ENCODE measurements around the gene DOCK9. TPM values are rescaled to one million over a fixed set of nuclear protein-coding genes. Genes with fewer than 3 reads are reported as not detected.

Gene DOCK9
- total RNA-seq, 4 donors from 2014 or later: 31.4 to 46.7 (median 45.6) TPM

GRCh38 chr13:98828614-98829013 lies 149.2 kb downstream of the DOCK9 start:
- TF ChIP-seq POLR2A (IDR thresholded peaks at IDR 0.05) (no peak), CTCF (IDR thresholded peaks at IDR 0.05 in 4 of 5, conservative IDR thresholded peaks at IDR 0.05 in 1 of 5) (no peak)
- in situ Hi-C loops (cut with MboI; ENCODE audit: low sequenced_read_pairs in 4 of 4): no loop called here
- Histone ChIP-seq H3K27me3 (no peaks in the 10 kb centered on the region), H3K4me1 (peaks cover 0 to 6% of the 10 kb centered on the region in 2 donors), H3K9me3 (no peaks in the 10 kb centered on the region), H3K27ac (no peak overlapping the region), H3K4me3 (no peak overlapping the region), H3K36me3 (peaks cover 0 to 31% of the 10 kb centered on the region in 2 donors)
- intact Hi-C loops (cut with DNase I; ENCODE audit: low total_unique reads): no loop called here
- DNase-seq (no peak), ATAC-seq (no peak)

- in situ Hi-C loops (cut with MboI; ENCODE audit: low sequenced_read_pairs in 4 of 4) (no loop called here), intact Hi-C loops (cut with DNase I; ENCODE audit: low total_unique reads) (no loop called here)
- Histone ChIP-seq H3K4me1 (peaks cover 0 to 7% of the 10 kb centered on the region in 2 donors), H3K27me3 (no peaks in the 10 kb centered on the region), H3K27ac (no peak overlapping the region), H3K36me3 (peaks cover 0 to 35% of the 10 kb centered on the region in 2 donors), H3K4me3 (no peak overlapping the region), H3K9me3 (no peaks in the 10 kb centered on the region)
- TF ChIP-seq POLR2A (IDR thresholded peaks at IDR 0.05) (no peak), CTCF (IDR thresholded peaks at IDR 0.05 in 4 of 5, conservative IDR thresholded peaks at IDR 0.05 in 1 of 5) (no peak)
- no peak for DNase-seq
- no peak for ATAC-seq
These were observed 150.4 kb downstream of the DOCK9 start for GRCh38 chr13:98827449-98827848.

GRCh38 chr13:98826146-98826545 lies 151.7 kb downstream of the DOCK9 start:
- intact Hi-C loops (cut with DNase I; ENCODE audit: low total_unique reads) (no loop called here), in situ Hi-C loops (cut with MboI; ENCODE audit: low sequenced_read_pairs in 4 of 4) (no loop called here)
- DNase-seq (no peak), ATAC-seq (no peak)
- Histone ChIP-seq H3K4me1 (peaks cover 0 to 17% of the 10 kb centered on the region in 2 donors), H3K36me3 (peaks cover 0 to 35% of the 10 kb centered on the region in 2 donors), H3K4me3 (no peak overlapping the region), H3K9me3 (no peaks in the 10 kb centered on the region), H3K27ac (no peak overlapping the region), H3K27me3 (no peaks in the 10 kb centered on the region)
- TF ChIP-seq CTCF (IDR thresholded peaks at IDR 0.05 in 4 of 5, conservative IDR thresholded peaks at IDR 0.05 in 1 of 5) (no peak), POLR2A (IDR thresholded peaks at IDR 0.05) (no peak)

- DNase-seq: no peak
- Histone ChIP-seq H3K36me3 (peaks cover 0 to 35% of the 10 kb centered on the region in 2 donors), H3K27ac (no peak overlapping the region), H3K27me3 (no peaks in the 10 kb centered on the region), H3K4me1 (peaks cover 0 to 20% of the 10 kb centered on the region in 2 donors), H3K9me3 (no peaks in the 10 kb centered on the region), H3K4me3 (no peak overlapping the region)
- TF ChIP-seq POLR2A (IDR thresholded peaks at IDR 0.05) (no peak), CTCF (IDR thresholded peaks at IDR 0.05 in 4 of 5, conservative IDR thresholded peaks at IDR 0.05 in 1 of 5) (no peak)
- intact Hi-C loops (cut with DNase I; ENCODE audit: low total_unique reads): no loop called here
- in situ Hi-C loops (cut with MboI; ENCODE audit: low sequenced_read_pairs in 4 of 4): no loop called here
- ATAC-seq: no peak
These were observed 152.2 kb downstream of the DOCK9 start for GRCh38 chr13:98825659-98826058.

Measured in gastrocnemius medialis (tissue), 4 donors.